SH-SY5Y (cell line): ENCODE results near the gene SLC9A6.

Experiments
- GATA2 ChIP-seq: IDR thresholded peaks from 2 replicates; pipeline ENCODE4 v1.6.1; 2011; ENCODE audit warnings: mild to moderate bottlenecking, low read depth, low read length
- GATA3 ChIP-seq: IDR thresholded peaks from 2 replicates; pipeline ENCODE4 v1.6.1; 2011; ENCODE audit warnings: low read depth, mild to moderate bottlenecking, low read length, moderate library complexity

The SLC9A6 gene

DNA sequence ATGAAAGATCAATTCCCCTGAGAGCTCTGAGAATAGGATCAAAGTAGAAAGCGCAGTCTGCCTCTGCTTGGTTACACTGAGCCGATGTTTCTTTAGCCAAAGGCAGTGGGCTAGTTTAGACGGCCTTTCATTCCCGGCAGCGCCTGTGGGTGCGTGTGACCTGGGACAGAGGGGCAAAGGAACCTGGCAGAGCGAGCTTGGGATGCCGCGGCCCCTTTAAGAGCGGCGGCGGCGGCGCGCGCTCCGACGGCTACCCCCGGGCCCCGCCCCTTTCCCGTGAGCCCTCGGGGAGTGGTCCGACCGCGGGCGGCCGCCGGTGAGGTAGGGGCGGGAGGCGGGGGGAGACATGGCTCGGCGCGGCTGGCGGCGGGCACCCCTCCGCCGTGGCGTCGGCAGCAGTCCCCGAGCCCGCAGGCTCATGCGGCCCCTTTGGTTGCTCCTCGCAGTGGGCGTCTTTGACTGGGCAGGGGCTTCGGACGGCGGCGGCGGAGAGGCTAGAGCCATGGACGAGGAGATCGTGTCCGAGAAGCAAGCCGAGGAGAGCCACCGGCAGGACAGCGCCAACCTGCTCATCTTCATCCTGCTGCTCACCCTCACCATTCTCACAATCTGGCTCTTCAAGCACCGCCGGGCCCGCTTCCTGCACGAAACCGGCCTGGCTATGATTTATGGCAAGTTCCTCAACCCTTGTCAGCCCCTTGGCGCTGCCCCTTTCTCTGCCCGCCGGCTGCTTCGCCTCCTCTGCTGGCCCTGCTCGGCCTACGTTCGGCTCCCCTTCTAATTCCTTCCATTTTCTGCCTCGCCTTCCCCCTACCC lies at the start of gene SLC9A6:
Gene SLC9A6 (plus strand): TSS at position 279 of the 816 bp plus-strand sequence. CDS start 224 bp downstream, at position 503.
- no peak for TF ChIP-seq GATA3
- TF ChIP-seq GATA2 = no peak

DNA sequence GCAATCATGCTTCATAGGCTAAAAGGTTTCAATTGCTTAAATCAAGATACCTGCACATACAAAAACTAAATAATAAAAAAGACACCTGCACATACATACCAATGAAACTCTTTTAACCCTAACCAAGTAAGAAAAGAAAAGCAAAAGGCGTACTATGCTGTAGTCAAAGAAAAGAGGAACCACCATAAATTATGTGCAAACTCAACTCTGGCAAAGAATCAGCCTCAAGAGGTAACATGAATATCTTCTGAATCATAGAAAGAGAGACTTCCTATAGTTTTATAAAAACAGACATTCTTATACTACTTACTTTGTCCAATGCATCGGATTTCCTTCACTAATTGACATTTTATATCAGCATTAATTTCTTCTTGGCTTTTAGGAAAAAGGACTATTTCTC lies 40.7 kb upstream of the SLC9A6 start:
- no peak for TF ChIP-seq GATA2
- no peak for TF ChIP-seq GATA3

DNA sequence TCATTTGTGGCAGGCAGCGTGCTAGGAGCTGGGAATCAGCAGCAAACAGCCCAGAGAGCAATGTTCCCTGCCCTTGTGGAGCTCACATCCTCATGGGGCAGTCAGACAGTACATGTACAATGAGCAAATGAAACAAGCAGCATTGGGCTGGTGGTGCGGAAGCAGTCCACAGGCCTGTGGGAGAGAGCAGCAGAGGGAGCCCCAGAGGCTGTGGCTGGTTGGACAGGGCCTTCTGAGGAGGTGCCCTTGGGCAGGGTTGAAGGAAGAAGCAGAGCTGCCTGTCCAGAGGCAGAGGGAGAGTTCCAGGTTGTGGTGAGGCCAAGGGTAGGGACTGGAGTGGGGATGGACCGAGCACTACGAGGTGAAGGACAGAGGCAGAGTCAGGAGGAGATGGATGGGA lies 33.9 kb upstream of the SLC9A6 start:
- TF ChIP-seq GATA2 (no peak), GATA3 (no peak)

DNA sequence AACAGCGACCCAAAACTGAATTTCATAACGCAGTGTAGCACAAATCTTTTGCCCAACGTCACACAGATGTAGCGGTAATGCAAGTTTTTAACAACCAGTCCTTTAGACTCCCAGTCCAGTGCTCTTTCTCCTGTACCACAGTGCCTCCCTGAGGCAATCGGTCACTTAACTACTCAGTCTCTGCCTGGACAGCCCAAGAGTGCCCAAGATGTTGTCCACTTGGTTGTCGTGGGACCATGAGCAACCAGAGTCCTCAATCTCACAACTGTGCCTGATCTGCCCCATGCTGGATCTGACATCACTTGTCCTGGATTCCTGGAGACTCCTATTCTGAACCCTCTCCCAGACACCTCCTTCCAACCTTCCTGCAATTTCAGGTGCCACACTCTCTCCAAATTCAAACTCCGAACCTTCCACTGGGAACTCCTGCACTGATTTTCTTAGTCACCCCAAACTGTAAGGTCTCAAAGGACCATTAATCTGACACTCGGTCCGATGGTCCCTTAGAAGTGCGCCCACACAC lies 12.1 kb upstream of the SLC9A6 start:
- TF ChIP-seq GATA3 (no peak), GATA2 (no peak)

DNA sequence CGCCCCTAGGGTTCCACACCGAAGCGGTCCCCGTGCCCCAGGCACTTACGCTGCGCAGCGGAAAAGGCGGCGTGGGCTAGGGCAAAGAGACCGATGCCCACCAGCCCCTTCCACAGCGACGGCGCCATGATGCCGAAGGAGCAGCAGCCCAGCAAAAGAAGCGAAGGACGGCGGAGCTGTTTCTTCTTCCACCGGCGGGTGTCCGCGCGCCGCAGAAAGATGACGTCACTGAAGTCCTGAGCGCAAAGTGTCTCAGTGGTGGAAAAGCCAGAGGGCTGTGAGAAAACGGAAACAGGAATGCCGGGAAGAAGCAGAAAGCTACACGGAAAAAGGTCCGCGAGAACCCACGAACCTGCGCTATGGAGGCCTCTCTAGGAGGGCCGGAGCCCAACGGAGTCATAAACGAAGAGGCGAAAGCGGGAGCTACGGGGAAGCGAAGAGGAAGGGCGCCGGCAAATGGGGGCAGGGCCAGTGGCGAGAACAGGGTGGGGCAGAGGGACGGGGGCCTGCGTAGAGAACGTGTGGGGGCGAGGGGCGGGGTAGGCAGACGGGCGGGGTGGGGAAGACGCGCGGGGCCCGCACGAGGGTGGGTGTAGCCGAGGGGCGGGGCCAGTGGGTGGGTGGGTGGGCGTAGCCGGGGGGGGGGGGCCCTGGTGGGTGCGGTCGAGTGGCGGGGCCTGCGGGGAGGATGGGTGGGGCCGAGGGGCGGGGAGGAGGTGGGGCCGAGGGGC lies 11.5 kb upstream of the SLC9A6 start, which contains the start of gene MMGT1:
Gene MMGT1 (minus strand): TSS at position 441 of the 731 bp plus-strand sequence. CDS start 313 bp downstream, at position 128.
- no peak for TF ChIP-seq GATA3

DNA sequence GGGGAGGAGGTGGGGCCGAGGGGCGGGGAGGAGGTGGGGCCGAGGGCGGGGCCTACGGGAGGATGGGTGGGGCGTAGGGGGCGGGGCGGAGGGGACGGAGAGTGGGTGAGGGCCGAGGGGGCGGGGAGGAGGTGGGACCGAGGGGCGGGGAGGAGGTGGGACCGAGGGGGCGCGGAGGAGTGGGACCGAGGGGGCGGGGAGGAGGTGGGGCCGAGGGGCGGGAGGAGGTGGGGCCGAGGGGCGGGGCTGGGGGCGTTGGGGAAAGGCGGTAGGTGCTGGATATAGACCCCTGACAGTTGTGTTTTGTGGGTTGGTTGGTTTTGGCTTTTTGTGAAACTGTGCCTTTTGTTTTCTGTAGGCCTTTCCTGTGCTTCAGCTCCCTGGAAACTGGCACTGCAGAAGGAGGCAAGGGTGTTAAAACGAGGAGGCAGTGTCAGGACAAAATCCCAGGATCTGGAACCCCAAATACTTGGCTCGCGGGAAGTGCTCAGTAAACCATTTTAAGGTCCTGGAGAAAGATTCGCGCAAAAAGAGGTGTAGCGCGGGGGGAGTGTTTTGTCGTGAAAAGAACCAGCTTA lies 10.9 kb upstream of the SLC9A6 start:
- TF ChIP-seq GATA3 (no peak), GATA2 (no peak)

DNA sequence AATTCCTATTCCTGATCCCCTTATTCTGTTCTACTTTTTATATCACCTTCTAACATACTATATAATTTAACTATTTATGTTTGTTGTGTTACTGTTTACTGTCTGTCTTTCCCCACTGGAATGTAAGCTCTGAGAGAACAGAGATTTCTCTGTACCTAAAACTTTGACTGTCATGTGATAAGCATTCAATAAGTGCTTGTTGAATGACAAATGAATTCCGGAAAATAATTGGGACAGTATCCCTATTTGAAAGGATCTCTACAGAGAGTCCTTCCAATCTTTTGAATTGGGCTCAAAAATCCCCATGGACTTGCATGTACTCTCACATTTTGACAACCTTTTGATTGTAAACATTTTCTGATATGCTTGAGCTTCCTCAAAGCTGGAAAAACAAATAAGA lies 9.8 kb upstream of the SLC9A6 start:
- TF ChIP-seq GATA2 (no peak), GATA3 (no peak)

DNA sequence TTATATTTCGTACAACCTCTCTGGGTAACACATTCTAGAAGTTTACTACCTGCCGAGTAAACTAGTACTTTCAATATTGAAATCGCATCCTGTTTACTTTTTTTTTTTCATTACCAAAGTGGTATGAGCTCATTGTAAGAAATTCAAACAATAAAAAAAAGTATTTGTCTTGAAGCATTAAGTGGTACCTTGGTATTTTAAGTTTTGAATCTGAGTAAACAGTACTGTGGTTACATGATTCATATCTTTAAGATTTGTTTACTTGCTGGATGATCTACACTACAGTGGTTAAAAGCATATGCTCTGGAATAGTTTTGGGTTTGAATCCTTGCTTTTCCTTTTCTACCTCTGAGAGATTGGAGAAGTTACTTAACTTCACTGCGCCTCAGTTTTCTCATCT lies 7.6 kb upstream of the SLC9A6 start:
- no peak for TF ChIP-seq GATA3
- no peak for TF ChIP-seq GATA2

DNA sequence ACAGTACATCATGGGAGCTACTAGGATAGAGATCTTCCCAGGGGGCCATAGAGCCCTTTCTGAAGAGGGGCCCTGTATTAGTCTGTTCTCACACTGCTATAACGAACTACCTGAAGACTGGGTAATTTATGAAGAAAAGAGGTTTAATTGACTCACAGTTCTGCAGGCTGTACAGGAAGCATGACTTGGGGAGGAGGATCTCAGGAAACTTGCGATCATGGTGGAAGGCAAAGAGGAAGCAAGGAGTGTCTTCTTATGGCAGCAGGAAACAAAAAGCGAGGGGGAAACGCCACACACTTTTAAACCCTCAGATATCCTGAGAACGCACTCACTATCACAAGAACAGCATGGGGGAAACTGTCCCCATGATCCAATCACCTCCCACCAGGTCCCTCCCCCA lies 4.2 kb upstream of the SLC9A6 start:
- TF ChIP-seq GATA3 (no peak), GATA2 (no peak)

DNA sequence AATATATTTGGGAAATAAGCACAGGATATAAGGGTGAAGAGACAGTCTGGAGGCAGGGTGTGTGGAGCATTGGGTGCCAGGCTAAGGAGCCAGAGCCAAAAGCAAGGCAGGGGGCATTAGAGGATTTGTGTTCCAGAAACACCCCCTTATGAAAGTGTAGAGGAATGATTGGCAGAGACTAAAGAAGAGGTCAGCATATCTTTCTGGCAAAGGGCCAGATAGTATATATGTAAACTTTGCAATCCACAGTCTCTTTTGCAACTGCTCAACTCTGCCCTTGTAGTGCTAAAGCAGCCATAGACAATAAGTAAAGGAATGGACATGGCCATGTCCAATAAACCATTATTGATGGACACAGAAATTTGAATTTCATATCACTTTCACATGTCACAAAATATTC lies 3.6 kb upstream of the SLC9A6 start:
- TF ChIP-seq GATA2 (no peak), GATA3 (no peak)

DNA sequence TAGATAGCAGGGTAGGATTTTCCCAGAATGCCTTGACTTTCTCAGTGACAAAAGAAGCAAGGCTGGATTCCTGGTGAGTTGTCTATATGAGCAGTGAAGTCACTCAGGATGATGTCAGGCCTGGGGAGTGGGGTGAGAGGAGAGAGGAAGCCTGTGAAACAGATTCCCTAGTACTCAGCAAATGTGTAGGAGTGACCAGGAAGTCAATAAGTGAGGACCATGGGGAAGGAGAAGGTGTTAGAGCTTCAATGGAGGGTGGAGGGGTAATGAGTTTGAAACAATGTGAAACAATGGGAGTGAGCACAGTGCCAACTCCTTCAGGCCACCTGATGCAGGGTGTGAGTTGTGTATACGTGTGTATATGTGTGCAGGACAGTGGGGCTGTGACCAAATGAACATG lies 2.4 kb upstream of the SLC9A6 start:
- TF ChIP-seq GATA2 = no peak
- no peak for TF ChIP-seq GATA3

DNA sequence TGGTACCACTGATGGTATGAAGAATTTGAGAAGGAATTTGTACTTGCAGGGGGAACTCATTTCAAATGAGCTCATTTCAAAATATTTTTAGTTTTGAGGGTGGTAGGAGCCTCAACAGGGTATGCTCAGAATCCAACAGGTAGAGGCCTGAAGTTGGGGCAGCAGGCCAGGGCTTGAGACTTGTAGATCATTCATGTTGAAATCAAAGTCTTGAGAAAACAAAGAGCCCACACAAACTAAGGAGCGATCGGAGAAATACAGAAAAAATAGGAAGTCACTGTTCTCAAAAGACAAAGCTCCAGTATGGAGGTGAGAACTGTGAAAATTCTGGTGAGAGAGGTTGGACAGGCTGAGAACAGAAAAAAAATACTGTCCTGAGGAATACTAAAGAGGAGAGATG lies 979 bp upstream of the SLC9A6 start:
- no peak for TF ChIP-seq GATA3
- no peak for TF ChIP-seq GATA2

DNA sequence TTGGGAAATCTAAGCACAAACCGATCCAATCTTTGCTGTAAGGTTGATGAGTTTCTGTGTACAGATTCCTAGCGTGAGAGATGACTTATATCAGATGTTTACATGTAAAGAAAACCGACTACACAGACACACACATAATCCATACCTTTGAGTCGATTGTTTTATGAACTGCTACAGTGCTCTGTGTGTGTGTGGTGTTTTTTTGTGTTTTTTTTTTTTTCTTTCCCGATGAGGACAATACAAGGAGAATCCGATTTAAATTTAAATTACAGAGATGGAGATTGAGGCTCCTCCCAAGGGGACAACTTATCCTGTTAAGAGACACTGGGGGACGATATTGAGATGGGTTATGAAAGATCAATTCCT lies 461 bp upstream of the SLC9A6 start:
- TF ChIP-seq GATA2 (no peak), GATA3 (no peak)

DNA sequence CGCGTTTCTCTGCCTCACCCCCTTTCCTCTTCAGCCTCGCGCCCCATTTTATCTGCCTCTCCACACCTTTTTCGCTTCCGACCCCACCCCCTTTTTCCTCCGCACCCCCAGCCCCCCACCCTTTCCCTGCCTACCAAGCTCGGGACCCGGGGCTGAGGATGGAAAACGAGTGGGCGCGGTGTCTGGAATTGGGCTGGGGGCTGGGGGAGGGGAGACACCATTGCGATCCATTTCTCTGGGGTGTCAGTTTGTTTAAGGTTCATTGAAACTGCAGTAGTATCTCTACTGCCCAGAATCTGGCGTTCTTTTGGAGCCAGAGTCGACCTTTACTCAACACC lies 707 bp downstream of the SLC9A6 start:
- TF ChIP-seq GATA3 = no peak
- no peak for TF ChIP-seq GATA2
